Amygdala (tissue), 56 donors: ENCODE measurements around the gene DOCK4.

Source experiments
- DNase-seq, 56 donors: peaks; one replicate each; lab custom pipeline; 2025; lab: John Stamatoyannopoulos, UW

Gene DOCK4

GRCh38 chr7:112118581-112119566 is 87.3 kb downstream of the DOCK4 start:
- no peak for DNase-seq

- no peak for DNase-seq
Observed at GRCh38 chr7:112116894-112117293, 89.3 kb downstream of the DOCK4 start.

- DNase-seq = no peak
Observed at GRCh38 chr7:112116358-112116757, 89.8 kb downstream of the DOCK4 start.

GRCh38 chr7:112115880-112116279 is 90.3 kb downstream of the DOCK4 start:
- DNase-seq = no peak

GRCh38 chr7:112113913-112114575 is 92.2 kb downstream of the DOCK4 start:
- DNase-seq = no peak

GRCh38 chr7:112112822-112113255 is 93.4 kb downstream of the DOCK4 start:
- peak in 27 of 56 donors; percentile 13 to 74 (median 42) for DNase-seq

- no peak for DNase-seq
Observed at GRCh38 chr7:112110651-112111050, 95.5 kb downstream of the DOCK4 start.

GRCh38 chr7:112110175-112110574 is 96.0 kb downstream of the DOCK4 start:
- DNase-seq = no peak

GRCh38 chr7:112108981-112109380 is 97.2 kb downstream of the DOCK4 start:
- peak in 6 of 56 donors; percentile 2 to 30 (median 18) for DNase-seq

GRCh38 chr7:112105584-112106530 is 100.3 kb downstream of the DOCK4 start:
- no peak for DNase-seq

GRCh38 chr7:112104120-112104519 is 102.1 kb downstream of the DOCK4 start:
- no peak for DNase-seq

- no peak for DNase-seq
Observed at GRCh38 chr7:112103246-112103645, 103.0 kb downstream of the DOCK4 start.

GRCh38 chr7:112101201-112101846 is 104.9 kb downstream of the DOCK4 start:
- DNase-seq = no peak

GRCh38 chr7:112097524-112097923 is 108.7 kb downstream of the DOCK4 start:
- DNase-seq = no peak

- no peak for DNase-seq
Observed at GRCh38 chr7:112093409-112093808, 112.8 kb downstream of the DOCK4 start.

- no peak for DNase-seq
Observed at GRCh38 chr7:112092709-112093395, 113.3 kb downstream of the DOCK4 start.

GRCh38 chr7:112092306-112092705 is 113.9 kb downstream of the DOCK4 start:
- DNase-seq = no peak

GRCh38 chr7:112091768-112092167 is 114.4 kb downstream of the DOCK4 start:
- DNase-seq = no peak

GRCh38 chr7:112089551-112089950 is 116.6 kb downstream of the DOCK4 start:
- peak in 2 of 56 donors; percentile 22 to 47 for DNase-seq
